Gastrocnemius medialis (tissue), 4 donors: ENCODE data around the gene SPEN. TPM values are rescaled to one million over a fixed set of nuclear protein-coding genes. Genes with fewer than 3 reads are reported as not detected.

Source experiments
- ATAC-seq, 2 donors: fragments of 150-250 bp; one replicate each; pipeline ENCODE4 v1.9.1; 2016
- DNase-seq, 2 donors: peaks; one replicate each; pipeline ENCODE4 v3.0.0-alpha.2; 2019
- H3K27ac ChIP-seq, 4 donors: fragments of 200-600 bp; sonication (generic); 1 replicate in 1 of 4; 2 replicates in 3 of 4; pipeline ENCODE4 v1.5.1; 2016 to 2018; ENCODE audit warnings: mild to moderate bottlenecking in 2 of 4, moderate library complexity in 1 of 4
- H3K27me3 ChIP-seq, 3 donors: fragments of 200-600 bp; sonication (generic) in 2 of 3; 1 replicate in 1 of 3; 2 replicates in 2 of 3; pipeline versions ENCODE4 v1.5.1 to v1.6.0; 2016 to 2019; ENCODE audit warnings: mild to moderate bottlenecking in 1 of 3, moderate library complexity in 1 of 3
- H3K36me3 ChIP-seq, 2 donors: fragments of 200-600 bp; sonication (generic) in 1 of 2; one replicate each; pipeline ENCODE4 v1.5.1; 2017 to 2018
- H3K4me1 ChIP-seq, 2 donors: fragments of 200-600 bp; sonication (generic) in 1 of 2; one replicate each; pipeline ENCODE4 v1.5.1; 2016 to 2017; ENCODE audit warnings: mild to moderate bottlenecking in 2 of 2
- H3K4me3 ChIP-seq, 4 donors: fragments of 200-600 bp; sonication (generic) in 3 of 4; 1 replicate in 1 of 4; 2 replicates in 3 of 4; pipeline ENCODE4 v1.5.1; 2016 to 2019; ENCODE audit warnings: mild to moderate bottlenecking in 2 of 4
- H3K9me3 ChIP-seq, 3 donors: fragments of 200-600 bp; sonication (generic) in 2 of 3; 1 replicate in 1 of 3; 2 replicates in 2 of 3; pipeline ENCODE4 v1.5.1; 2016 to 2019
- POLR2A ChIP-seq, 2 donors: fragments of 450-650 bp; IDR thresholded peaks; one replicate each; pipeline ENCODE4 v1.6.1; 2017; ENCODE audit warnings: antibody characterized with exemption in 2 of 2, mild to moderate bottlenecking in 2 of 2, moderate library complexity in 2 of 2
- in situ Hi-C, 4 donors: fragments of 200-750 bp; cut with MboI; loops; one replicate each; pipeline versions ENCODE4 v1.15.0 to v1.8.0; 2017; ENCODE audit warnings: low sequenced_read_pairs in 4 of 4
- intact Hi-C: fragments of 100-400 bp; cut with DNase I; formaldehyde crosslinking; loops from one replicate; pipeline ENCODE4 v1.15.1; 2023; ENCODE audit warnings: low total_unique reads
- total RNA-seq, 4 donors: library from RNA; depleted of rRNA; stranded (reverse); fragments of >200 nt; gene quantifications; one replicate each; pipeline versions ENCODE4 v1.1.0 to v1.2.3, GENCODE V29; 2016
- TF ChIP-seq, protein P1 (sequence below), 5 experiments: fragments of 450-650 bp in 3 of 5; fragments of 200-600 bp in 2 of 5; sonication (generic) in 2 of 5; IDR thresholded peaks in 4 of 5; conservative IDR thresholded peaks in 1 of 5; 1 replicate in 4 of 5; 2 replicates in 1 of 5; pipeline ENCODE4 v1.5.1; 2016 to 2019; ENCODE audit warnings: antibody characterized with exemption in 5 of 5, mild to moderate bottlenecking in 3 of 5, moderate library complexity in 3 of 5

The SPEN gene
- total RNA-seq, 4 donors from 2014 or later: 21.7 to 55.5 (median 38.0) TPM

DNA sequence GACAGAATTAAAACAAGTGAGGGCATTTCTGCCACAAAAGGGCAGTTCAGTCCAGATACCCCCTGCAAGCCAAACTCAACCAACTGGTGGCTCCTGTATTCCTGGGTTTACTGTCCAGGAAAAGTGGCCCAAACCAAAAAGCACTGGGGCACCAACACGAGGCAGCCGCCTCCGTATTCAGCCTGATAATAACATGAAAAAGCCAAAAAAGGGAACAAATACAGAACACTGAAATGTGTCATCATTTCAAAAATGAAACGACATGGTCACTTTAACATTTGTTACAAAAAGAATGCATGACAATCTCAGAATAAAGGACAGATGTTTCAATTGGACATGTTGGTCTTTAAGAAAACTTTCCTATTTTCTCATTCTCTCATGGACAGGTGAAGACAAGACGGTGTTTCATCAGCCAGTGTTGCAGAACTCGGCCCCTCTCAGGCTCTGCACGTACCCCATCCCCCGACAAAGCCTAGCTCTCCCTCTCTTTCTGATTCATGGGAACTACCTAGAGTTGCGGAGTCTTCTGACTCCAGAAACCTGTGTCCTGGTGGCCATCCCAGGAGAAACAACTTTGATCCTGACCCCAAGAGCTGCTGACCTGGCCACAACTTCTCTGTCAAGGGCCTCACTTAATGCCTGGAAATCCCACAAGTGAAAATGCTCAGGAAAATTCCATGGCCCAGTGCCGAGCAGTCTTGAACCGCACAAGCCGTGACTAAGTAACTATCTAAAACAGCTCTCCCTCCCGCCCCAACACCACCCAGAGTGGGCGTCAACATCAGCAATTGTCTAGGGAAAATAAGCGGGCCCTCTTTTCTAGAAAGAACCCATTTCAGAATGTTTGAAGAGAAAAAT, 101.3 kb downstream of the SPEN start:
- H3K27ac ChIP-seq: peak overlapping the region; percentile 84 to 87 (median 85)
- peak; percentile 38 to 43 for ATAC-seq
- peaks cover 0 to 35% of the 10 kb centered on the region in 2 donors for H3K36me3 ChIP-seq
- in situ Hi-C loops (no loop called here), intact Hi-C loops (no loop called here)
- no peak for TF ChIP-seq POLR2A (IDR thresholded peaks at IDR 0.05)
- TF ChIP-seq, protein P1, sequence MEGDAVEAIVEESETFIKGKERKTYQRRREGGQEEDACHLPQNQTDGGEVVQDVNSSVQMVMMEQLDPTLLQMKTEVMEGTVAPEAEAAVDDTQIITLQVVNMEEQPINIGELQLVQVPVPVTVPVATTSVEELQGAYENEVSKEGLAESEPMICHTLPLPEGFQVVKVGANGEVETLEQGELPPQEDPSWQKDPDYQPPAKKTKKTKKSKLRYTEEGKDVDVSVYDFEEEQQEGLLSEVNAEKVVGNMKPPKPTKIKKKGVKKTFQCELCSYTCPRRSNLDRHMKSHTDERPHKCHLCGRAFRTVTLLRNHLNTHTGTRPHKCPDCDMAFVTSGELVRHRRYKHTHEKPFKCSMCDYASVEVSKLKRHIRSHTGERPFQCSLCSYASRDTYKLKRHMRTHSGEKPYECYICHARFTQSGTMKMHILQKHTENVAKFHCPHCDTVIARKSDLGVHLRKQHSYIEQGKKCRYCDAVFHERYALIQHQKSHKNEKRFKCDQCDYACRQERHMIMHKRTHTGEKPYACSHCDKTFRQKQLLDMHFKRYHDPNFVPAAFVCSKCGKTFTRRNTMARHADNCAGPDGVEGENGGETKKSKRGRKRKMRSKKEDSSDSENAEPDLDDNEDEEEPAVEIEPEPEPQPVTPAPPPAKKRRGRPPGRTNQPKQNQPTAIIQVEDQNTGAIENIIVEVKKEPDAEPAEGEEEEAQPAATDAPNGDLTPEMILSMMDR (IDR thresholded peaks at IDR 0.05 in 4 of 5, conservative IDR thresholded peaks at IDR 0.05 in 1 of 5): no peak
- peak overlapping the region; percentile 21 to 50 (median 42) for H3K4me3 ChIP-seq
- peaks cover 51 to 57% of the 10 kb centered on the region in 2 donors for H3K4me1 ChIP-seq
- peak; percentile 40 to 60 for DNase-seq
- no peaks in the 10 kb centered on the region for H3K27me3 ChIP-seq
- H3K9me3 ChIP-seq: no peaks in the 10 kb centered on the region

DNA sequence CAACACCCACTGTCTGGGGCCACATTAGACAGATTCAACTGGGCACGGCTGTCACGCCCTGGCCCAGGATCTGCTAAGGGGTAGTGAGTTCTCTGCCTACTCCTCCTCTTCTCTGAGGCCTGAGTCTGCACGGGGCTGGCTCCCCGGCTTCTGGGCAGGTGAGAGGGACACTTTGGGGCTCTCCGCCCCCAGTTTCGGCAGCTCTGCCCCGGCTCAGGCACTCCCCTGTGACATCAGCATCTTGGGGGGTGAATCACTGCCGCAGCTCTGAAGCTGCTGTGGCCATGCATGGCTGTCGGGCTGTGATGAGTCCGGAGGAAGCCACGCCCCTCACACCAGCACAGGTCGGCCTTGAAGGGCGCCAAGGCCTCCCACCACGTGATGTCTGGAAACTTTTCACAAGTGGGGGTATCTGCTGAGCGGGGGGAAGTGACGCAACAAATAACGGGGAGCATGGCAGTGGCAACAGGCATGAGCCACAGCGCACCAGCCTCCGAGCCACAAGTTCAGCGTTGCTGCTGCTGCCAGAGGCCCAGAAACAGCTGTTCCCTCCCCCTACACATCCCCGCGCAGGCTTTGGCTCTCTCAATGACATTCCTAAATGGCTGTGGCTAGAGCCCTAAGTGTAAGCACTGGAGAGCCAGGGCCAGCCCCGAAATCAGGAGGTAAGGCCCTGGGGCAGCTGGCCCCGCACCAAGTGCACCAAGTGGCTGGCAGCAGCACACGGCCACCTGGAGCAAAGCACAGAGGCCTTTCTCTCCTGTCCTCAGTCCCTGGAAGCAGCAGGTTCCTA, 102.1 kb downstream of the SPEN start:
- in situ Hi-C loops: loop anchor here in 1 of 4 donors (25.0 kb wide), 1 partner anchor 137 kb away; the partner anchor contains the start of gene UQCRHL
- intact Hi-C loops: loop anchor here (2.0 kb wide), 1 partner anchor 25 kb away; no protein-coding TSS in a partner anchor
- TF ChIP-seq, protein P1 (IDR thresholded peaks at IDR 0.05 in 4 of 5, conservative IDR thresholded peaks at IDR 0.05 in 1 of 5): no peak
- TF ChIP-seq POLR2A (IDR thresholded peaks at IDR 0.05): peak in 1 of 2 donors; percentile 59
- Histone ChIP-seq H3K27me3 (no peaks in the 10 kb centered on the region), H3K36me3 (peaks cover 0 to 27% of the 10 kb centered on the region in 2 donors), H3K4me3 (peak overlapping the region; percentile 21 to 50 (median 42)), H3K27ac (peak overlapping the region; percentile 84 to 87 (median 85)), H3K4me1 (peaks cover 58% of the 10 kb centered on the region in 2 donors), H3K9me3 (no peaks in the 10 kb centered on the region)
- ATAC-seq (peak; percentile 85), DNase-seq (peak; percentile 86 to 93)

DNA sequence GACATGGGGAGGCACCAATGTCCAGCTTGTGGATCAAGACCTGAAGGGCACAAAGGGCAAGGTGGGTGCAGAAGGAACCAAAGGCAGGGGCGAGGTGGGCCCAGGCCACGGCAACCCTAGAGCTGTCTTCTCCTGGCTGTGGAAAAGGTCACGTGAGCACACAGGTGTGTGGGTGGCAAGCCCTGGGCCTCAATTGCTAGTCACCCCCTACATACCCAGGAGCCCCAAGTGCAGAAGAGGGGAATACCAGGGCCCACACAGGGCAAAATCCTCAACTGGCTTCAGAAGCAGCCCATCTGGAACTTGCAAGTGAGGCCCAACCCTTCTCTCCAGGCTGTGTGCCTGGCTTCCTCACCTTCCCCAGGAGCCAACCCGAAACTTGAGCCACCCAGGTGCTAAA, 102.8 kb downstream of the SPEN start:
- Histone ChIP-seq H3K9me3 (no peaks in the 10 kb centered on the region), H3K4me3 (no peak overlapping the region), H3K4me1 (peaks cover 58% of the 10 kb centered on the region in 2 donors), H3K27ac (peak overlapping the region; percentile 84 to 87 (median 85)), H3K27me3 (no peaks in the 10 kb centered on the region), H3K36me3 (peaks cover 0 to 20% of the 10 kb centered on the region in 2 donors)
- no peak for TF ChIP-seq POLR2A (IDR thresholded peaks at IDR 0.05)
- DNase-seq (no peak), ATAC-seq (no peak)
- intact Hi-C loops (loop anchor here (2.0 kb wide), 1 partner anchor 24 kb away; no protein-coding TSS in a partner anchor), in situ Hi-C loops (loop anchor here in 1 of 4 donors (25.0 kb wide), 1 partner anchor 138 kb away; the partner anchor contains the start of gene UQCRHL)

DNA sequence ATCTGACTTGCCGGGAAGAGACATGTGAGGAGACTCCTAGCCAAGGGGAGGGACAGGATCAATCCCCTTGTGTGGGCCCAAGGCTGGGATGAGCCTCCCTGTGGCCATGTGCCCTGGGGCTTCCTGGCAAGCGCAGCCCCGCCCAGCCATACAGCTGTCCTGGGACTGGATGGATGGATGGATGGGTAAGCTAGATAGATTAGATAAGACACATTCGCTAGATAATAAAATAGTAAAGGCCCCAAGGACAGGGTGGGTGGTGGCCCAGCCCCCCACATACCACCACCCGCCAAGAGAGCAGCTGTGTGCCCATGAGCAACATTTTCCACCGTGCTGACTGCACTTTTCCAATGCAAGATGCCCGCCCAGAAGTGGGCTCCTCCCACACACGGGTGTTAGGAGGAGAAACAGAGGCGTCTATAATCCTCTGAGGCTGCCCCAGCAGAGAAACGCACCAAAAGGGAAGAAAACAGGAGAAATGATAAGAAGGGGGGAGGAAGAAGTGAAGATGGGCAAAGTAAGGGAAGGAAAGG, 103.3 kb downstream of the SPEN start:
- no peak overlapping the region for H3K4me3 ChIP-seq
- intact Hi-C loops: loop anchor here (2.0 kb wide), 1 partner anchor 24 kb away; no protein-coding TSS in a partner anchor
- peaks cover 0 to 15% of the 10 kb centered on the region in 2 donors for H3K36me3 ChIP-seq
- no peak for ATAC-seq
- H3K9me3 ChIP-seq: no peaks in the 10 kb centered on the region
- in situ Hi-C loops: loop anchor here in 1 of 4 donors (25.0 kb wide), 1 partner anchor 139 kb away; the partner anchor contains the start of gene UQCRHL
- TF ChIP-seq, protein P1 (IDR thresholded peaks at IDR 0.05 in 4 of 5, conservative IDR thresholded peaks at IDR 0.05 in 1 of 5): no peak
- no peak for TF ChIP-seq POLR2A (IDR thresholded peaks at IDR 0.05)
- H3K27ac ChIP-seq: peak overlapping the region; percentile 84 to 87 (median 85)
- H3K4me1 ChIP-seq: peaks cover 58% of the 10 kb centered on the region in 2 donors
- no peaks in the 10 kb centered on the region for H3K27me3 ChIP-seq
- no peak for DNase-seq
